BJ (cell line): ENCODE results near the gene NAMPT. TPM values are rescaled to one million over a fixed set of nuclear protein-coding genes. Genes with fewer than 3 reads are reported as not detected.

Experiments
- CTCF ChIA-PET: fragments of 350-600 bp; formaldehyde crosslinking; extraction: SDS; loops from one replicate; lab custom pipeline; 2021; ENCODE audit warnings: antibody characterized with exemption, inconsistent platforms; lab: Yijun Ruan, JAX
- POLR2A ChIA-PET: fragments of 300-600 bp; sonication (Branson Sonifier 250); formaldehyde crosslinking; extraction: SDS; loops from one replicate; lab custom pipeline; 2021; ENCODE audit warnings: antibody characterized with exemption; lab: Charles Lee
- DNase-seq: peaks from one replicate; pipeline ENCODE4 v3.0.0-alpha.2; 2011; ENCODE audit warnings: low read depth
- H3K27me3 ChIP-seq: 2 replicates; pipeline ENCODE4 v1.6.0; 2011; ENCODE audit warnings: low read length; ENCODE audit not compliant: control insufficient read depth, insufficient read depth
- H3K36me3 ChIP-seq: 2 replicates; pipeline ENCODE4 v1.5.1; 2011; ENCODE audit warnings: low read length; ENCODE audit not compliant: control insufficient read depth, insufficient read depth
- H3K4me3 ChIP-seq: 2 replicates; pipeline ENCODE4 v1.5.1; 2011; ENCODE audit warnings: low read depth, mild to moderate bottlenecking, control low read depth, low read length
- CTCF ChIP-seq: IDR thresholded peaks from 2 replicates; pipeline ENCODE4 v1.5.1; 2011; ENCODE audit warnings: low read depth, mild to moderate bottlenecking, control low read depth, inconsistent platforms, low read length, moderate library complexity; ENCODE audit not compliant: insufficient read depth
- polyA plus RNA-seq: library from polyadenylated mRNA; depleted of rRNA; stranded (reverse); fragments of >200 nt; gene quantifications from 2 replicates; pipeline ENCODE4 v1.2.3, GENCODE V29; 2011

Gene NAMPT
- polyA plus RNA-seq, 1 experiment: 29.9 TPM

- CTCF ChIA-PET: no interaction called here
- peaks cover 14% of the 10 kb centered on the region; the same call in 1 of the 2 replicates for H3K36me3 ChIP-seq
- no peaks in the 10 kb centered on the region for H3K27me3 ChIP-seq
- POLR2A ChIA-PET: interaction anchor here (0.6 kb wide), 1 partner anchor 91 kb away, joined by 3 read pairs; no protein-coding TSS in a partner anchor
- H3K4me3 ChIP-seq: no peak overlapping the region
- TF ChIP-seq CTCF: no peak
- DNase-seq: no peak
Observed at GRCh38 chr7:106260136-106260561, 24.6 kb downstream of the NAMPT start.

GRCh38 chr7:106258789-106259188, 26.0 kb downstream of the NAMPT start:
- no peak for TF ChIP-seq CTCF
- no peak overlapping the region for H3K4me3 ChIP-seq
- DNase-seq: no peak
- ChIA-PET POLR2A (no interaction called here), CTCF (no interaction called here)
- H3K27me3 ChIP-seq: no peaks in the 10 kb centered on the region
- peaks cover 12% of the 10 kb centered on the region; the same call in 1 of the 2 replicates for H3K36me3 ChIP-seq

- peaks cover 14% of the 10 kb centered on the region for H3K36me3 ChIP-seq
- no peaks in the 10 kb centered on the region for H3K27me3 ChIP-seq
- ChIA-PET CTCF (no interaction called here), POLR2A (no interaction called here)
- TF ChIP-seq CTCF: no peak
- DNase-seq: no peak
- no peak overlapping the region for H3K4me3 ChIP-seq
Observed at GRCh38 chr7:106257752-106258151, 27.0 kb downstream of the NAMPT start.

- no peak for DNase-seq
- Histone ChIP-seq H3K36me3 (peaks cover 14% of the 10 kb centered on the region), H3K4me3 (no peak overlapping the region), H3K27me3 (no peaks in the 10 kb centered on the region)
- TF ChIP-seq CTCF: no peak
- CTCF ChIA-PET: no interaction called here
- POLR2A ChIA-PET: no interaction called here
Observed at GRCh38 chr7:106256144-106256543, 28.6 kb downstream of the NAMPT start.

- Histone ChIP-seq H3K27me3 (no peaks in the 10 kb centered on the region), H3K4me3 (no peak overlapping the region), H3K36me3 (peaks cover 13% of the 10 kb centered on the region)
- DNase-seq: no peak
- TF ChIP-seq CTCF: no peak
- ChIA-PET POLR2A (no interaction called here), CTCF (no interaction called here)
Observed at GRCh38 chr7:106255246-106255645, 29.5 kb downstream of the NAMPT start.
